Ishikawa (cell line): ENCODE measurements around the gene RELCH.

Experiments used
- CREB1 ChIP-seq: IDR thresholded peaks from 2 replicates; pipeline ENCODE4 v1.6.1; 2012; ENCODE audit warnings: low read depth
- EGR1 ChIP-seq: IDR thresholded peaks from 2 replicates; pipeline ENCODE4 v1.6.1; 2012
- EP300 ChIP-seq: IDR thresholded peaks from 2 replicates; pipeline ENCODE4 v1.6.1; 2012; ENCODE audit warnings: borderline replicate concordance
- NFIC ChIP-seq: IDR thresholded peaks from 2 replicates; pipeline ENCODE4 v1.6.1; 2012
- TAF1 ChIP-seq: IDR thresholded peaks from 2 replicates; pipeline ENCODE4 v1.6.1; 2012; ENCODE audit warnings: low read depth, mild to moderate bottlenecking
- YY1 ChIP-seq: IDR thresholded peaks from 2 replicates; pipeline ENCODE4 v1.6.1; 2012; ENCODE audit warnings: low read depth

GRCh38 chr18:62280786-62281185, 93.7 kb downstream of the RELCH start:
- TF ChIP-seq TAF1 (no peak), NFIC (no peak), CREB1 (no peak), YY1 (no peak), EGR1 (no peak), EP300 (no peak)
